Measurements from ENCODE around the gene SRSF3.
"Not testable (repeated sequence)": the region's sequence is repeated elsewhere in the genome, so short reads cannot be mapped to it uniquely, and the experiment has no call there.

SRSF3 gene

GRCh38 chr6:36576578-36576977 lies 17.6 kb upstream of the SRSF3 start:
- no peak for DNase-seq (ENCODE audit: low read depth)

- no peak for DNase-seq (ENCODE audit: low read depth)
Observed at GRCh38 chr6:36577301-36577700, 16.9 kb upstream of the SRSF3 start.

GRCh38 chr6:36578030-36578429 lies 16.1 kb upstream of the SRSF3 start:
- DNase-seq (ENCODE audit: low read depth), result no peak

- DNase-seq (ENCODE audit: low read depth), result no peak
Observed at GRCh38 chr6:36578431-36578830, 15.7 kb upstream of the SRSF3 start.

GRCh38 chr6:36580184-36580526 lies 14.0 kb upstream of the SRSF3 start:
- DNase-seq (ENCODE audit: low read depth), result no peak

GRCh38 chr6:36581716-36582115 lies 12.4 kb upstream of the SRSF3 start:
- DNase-seq (ENCODE audit: low read depth), result no peak

GRCh38 chr6:36586606-36587005 lies 7.6 kb upstream of the SRSF3 start:
- DNase-seq (ENCODE audit: low read depth), result no peak

GRCh38 chr6:36589025-36589400 lies 5.1 kb upstream of the SRSF3 start:
- not testable (repeated sequence) for DNase-seq (ENCODE audit: low read depth)

- DNase-seq (ENCODE audit: low read depth), result no peak
Observed at GRCh38 chr6:36590237-36590636, 3.9 kb upstream of the SRSF3 start.

GRCh38 chr6:36592221-36592655 lies 1.9 kb upstream of the SRSF3 start:
- DNase-seq (ENCODE audit: low read depth), result no peak

GRCh38 chr6:36593569-36594028 lies 563 bp upstream of the SRSF3 start:
- peak; percentile 47 for DNase-seq (ENCODE audit: low read depth)

- DNase-seq (ENCODE audit: low read depth), result no peak
Observed at GRCh38 chr6:36594816-36595643, 868 bp downstream of the SRSF3 start.

- no peak for DNase-seq (ENCODE audit: low read depth)
Observed at GRCh38 chr6:36596356-36596755, 2.2 kb downstream of the SRSF3 start.

GRCh38 chr6:36597775-36598174 lies 3.6 kb downstream of the SRSF3 start:
- no peak for DNase-seq (ENCODE audit: low read depth)

GRCh38 chr6:36598326-36598725 lies 4.2 kb downstream of the SRSF3 start:
- DNase-seq (ENCODE audit: low read depth), result no peak

- DNase-seq (ENCODE audit: low read depth), result no peak
Observed at GRCh38 chr6:36598739-36599318, 4.7 kb downstream of the SRSF3 start.

GRCh38 chr6:36599791-36600209 lies 5.6 kb downstream of the SRSF3 start:
- peak; percentile 54 for DNase-seq (ENCODE audit: low read depth)

GRCh38 chr6:36600564-36601146 lies 6.5 kb downstream of the SRSF3 start:
- DNase-seq (ENCODE audit: low read depth), result no peak

- not testable (repeated sequence) for DNase-seq (ENCODE audit: low read depth)
Observed at GRCh38 chr6:36601818-36602217, 7.7 kb downstream of the SRSF3 start.

- no peak for DNase-seq (ENCODE audit: low read depth)
Observed at GRCh38 chr6:36603222-36604089, 9.3 kb downstream of the SRSF3 start.

- no peak for DNase-seq (ENCODE audit: low read depth)
Observed at GRCh38 chr6:36604090-36605060, 10.2 kb downstream of the SRSF3 start.
